HG03432 (cell line): ENCODE results near the gene CABLES2.

Source experiments
- ATAC-seq: cut with Tn5 transposase; IDR thresholded peaks from one replicate; pipeline ENCODE4 v1.9.1; 2021; ENCODE audit warnings: mild to moderate bottlenecking, moderate library complexity; ENCODE audit not compliant: unreplicated experiment

CABLES2 gene

GRCh38 chr20:62407221-62407992 lies at the start of gene CABLES2:
TSS of gene CABLES2 (minus strand) at chr20:62407285. CDS start at chr20:62407276, 9 bp downstream.
- ATAC-seq, result peak; percentile 83

- no peak for ATAC-seq
Observed at GRCh38 chr20:62455929-62456328, 48.8 kb upstream of the CABLES2 start.

- no peak for ATAC-seq
Observed at GRCh38 chr20:62454904-62455636, 48.0 kb upstream of the CABLES2 start.

- ATAC-seq, result no peak
Observed at GRCh38 chr20:62453186-62453808, 46.2 kb upstream of the CABLES2 start.

- ATAC-seq, result no peak
Observed at GRCh38 chr20:62452475-62453095, 45.5 kb upstream of the CABLES2 start.

GRCh38 chr20:62451970-62452369 lies 44.9 kb upstream of the CABLES2 start:
- ATAC-seq, result no peak

- no peak for ATAC-seq
Observed at GRCh38 chr20:62451156-62451767, 44.2 kb upstream of the CABLES2 start.

- no peak for ATAC-seq
Observed at GRCh38 chr20:62449951-62450691, 43.0 kb upstream of the CABLES2 start.

GRCh38 chr20:62448788-62449187 lies 41.7 kb upstream of the CABLES2 start:
- no peak for ATAC-seq

- no peak for ATAC-seq
Observed at GRCh38 chr20:62448038-62448437, 41.0 kb upstream of the CABLES2 start.

- no peak for ATAC-seq
Observed at GRCh38 chr20:62446888-62447869, 40.1 kb upstream of the CABLES2 start.

GRCh38 chr20:62446481-62446880 lies 39.4 kb upstream of the CABLES2 start:
- ATAC-seq, result no peak

- no peak for ATAC-seq
Observed at GRCh38 chr20:62445553-62446340, 38.7 kb upstream of the CABLES2 start.

GRCh38 chr20:62444286-62444685 lies 37.2 kb upstream of the CABLES2 start:
- ATAC-seq, result no peak

- ATAC-seq, result no peak
Observed at GRCh38 chr20:62441987-62442539, 35.0 kb upstream of the CABLES2 start.

- ATAC-seq, result no peak
Observed at GRCh38 chr20:62439218-62439617, 32.1 kb upstream of the CABLES2 start.

GRCh38 chr20:62437927-62438326 lies 30.8 kb upstream of the CABLES2 start:
- no peak for ATAC-seq

GRCh38 chr20:62437496-62437895 lies 30.4 kb upstream of the CABLES2 start:
- ATAC-seq, result no peak
